ENCODE data around the gene PCBP3.
"Not testable (repeated sequence)": the region's sequence is repeated elsewhere in the genome, so short reads cannot be mapped to it uniquely, and the experiment has no call there.

PCBP3 gene

DNA sequence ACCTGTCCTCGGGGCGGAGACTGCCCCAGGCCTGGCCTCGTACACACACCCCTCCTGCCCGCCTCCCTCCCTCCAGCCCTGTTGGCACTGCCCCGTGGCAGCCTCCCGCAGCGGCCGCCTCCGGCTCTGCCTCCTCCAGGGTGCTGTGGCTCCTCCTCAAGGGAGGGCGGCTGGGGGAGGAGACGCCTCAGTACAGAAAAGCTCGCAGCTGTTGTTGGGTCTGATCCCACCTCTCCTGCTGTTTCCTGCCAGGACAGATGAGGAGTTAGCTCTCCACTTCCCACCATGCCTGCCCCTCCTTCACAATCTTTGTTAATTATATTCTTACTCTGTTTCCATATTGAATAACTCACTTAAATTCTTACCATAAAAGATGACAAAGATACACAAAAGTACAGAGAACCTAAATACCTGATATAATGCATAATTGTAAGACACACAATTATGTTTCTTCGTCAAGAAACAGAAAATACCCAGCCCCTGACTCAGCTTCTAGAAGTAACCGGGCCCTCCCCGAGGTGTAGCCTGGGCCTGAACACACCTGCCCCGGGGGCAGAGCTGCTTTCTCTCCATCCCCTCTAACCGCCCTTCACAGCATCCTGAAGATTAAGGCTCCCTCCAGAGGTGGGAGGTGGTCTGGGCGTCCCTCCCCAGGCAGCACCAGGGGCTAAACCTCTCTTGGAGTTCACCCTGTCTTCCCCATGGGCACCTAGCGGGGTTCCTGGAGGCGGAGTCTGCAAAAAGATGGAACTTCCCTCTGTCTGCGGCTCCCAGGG, 307.4 kb downstream of the PCBP3 start:
- no peak overlapping the region for H3K9ac ChIP-seq
- no peaks in the 10 kb centered on the region for H4K20me1 ChIP-seq (ENCODE audit: insufficient read depth)
- H3K4me2 ChIP-seq: no peak overlapping the region
- no peak overlapping the region for H3K4me3 ChIP-seq (IDR thresholded peaks at IDR 0.05; ENCODE audit: insufficient read depth, low read depth, low read length)
- H3K27ac ChIP-seq: no peak overlapping the region
- H3K4me1 ChIP-seq (ENCODE audit: low read depth, poor library complexity, severe bottlenecking): no peaks in the 10 kb centered on the region
- H3K36me3 ChIP-seq (ENCODE audit: insufficient read depth): no peaks in the 10 kb centered on the region
- H2AFZ ChIP-seq (ENCODE audit: low read depth): no peak overlapping the region
- H3K79me2 ChIP-seq (ENCODE audit: insufficient read depth, low read depth): no peaks in the 10 kb centered on the region
- H3K27me3 ChIP-seq (ENCODE audit: insufficient read depth, low read depth): peaks cover 89% of the 10 kb centered on the region
- no peak for TF ChIP-seq CTCF (conservative IDR thresholded peaks at IDR 0.05; ENCODE audit: low read depth, low read length)

GRCh38 chr21:45951676-45952075, 308.2 kb downstream of the PCBP3 start:
- Histone ChIP-seq H2AFZ (ENCODE audit: low read depth) (no peak overlapping the region), H3K36me3 (ENCODE audit: insufficient read depth) (no peaks in the 10 kb centered on the region), H3K27me3 (ENCODE audit: insufficient read depth, low read depth) (peaks cover 89% of the 10 kb centered on the region), H3K27ac (no peak overlapping the region), H4K20me1 (ENCODE audit: insufficient read depth) (no peaks in the 10 kb centered on the region), H3K4me1 (ENCODE audit: low read depth, poor library complexity, severe bottlenecking) (no peaks in the 10 kb centered on the region), H3K4me3 (IDR thresholded peaks at IDR 0.05; ENCODE audit: insufficient read depth, low read depth, low read length) (no peak overlapping the region), H3K9ac (no peak overlapping the region), H3K79me2 (ENCODE audit: insufficient read depth, low read depth) (no peaks in the 10 kb centered on the region), H3K4me2 (no peak overlapping the region)
- no peak for TF ChIP-seq CTCF (conservative IDR thresholded peaks at IDR 0.05; ENCODE audit: low read depth, low read length)

DNA sequence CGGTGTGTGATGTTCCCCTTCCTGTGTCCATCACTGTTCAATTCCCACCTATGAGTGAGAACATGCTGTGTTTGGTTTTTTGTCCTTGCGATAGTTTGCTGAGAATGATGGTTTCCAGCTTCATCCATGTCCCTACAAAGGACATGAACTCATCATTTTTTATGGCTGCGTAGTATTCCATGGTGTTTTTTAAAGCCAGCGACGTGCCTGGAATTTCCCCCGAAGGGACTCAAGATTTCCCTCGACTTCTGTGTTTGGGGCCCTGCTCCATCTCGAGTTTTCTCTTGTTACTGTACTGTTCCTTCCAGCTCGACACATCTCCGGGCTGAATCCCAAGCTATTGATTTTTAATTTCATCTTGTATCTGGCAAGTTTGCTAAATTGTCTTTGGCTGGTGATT, 309.0 kb downstream of the PCBP3 start:
- not testable (repeated sequence) for H2AFZ ChIP-seq (ENCODE audit: low read depth); H3K9ac ChIP-seq; H3K27ac ChIP-seq; H4K20me1 ChIP-seq (ENCODE audit: insufficient read depth); H3K4me2 ChIP-seq; H3K79me2 ChIP-seq (ENCODE audit: insufficient read depth, low read depth); H3K36me3 ChIP-seq (ENCODE audit: insufficient read depth); H3K4me3 ChIP-seq (IDR thresholded peaks at IDR 0.05; ENCODE audit: insufficient read depth, low read depth, low read length); H3K4me1 ChIP-seq (ENCODE audit: low read depth, poor library complexity, severe bottlenecking)
- peaks cover 89% of the 10 kb centered on the region for H3K27me3 ChIP-seq (ENCODE audit: insufficient read depth, low read depth)

- Histone ChIP-seq H2AFZ (ENCODE audit: low read depth) (no peak overlapping the region), H3K27ac (no peak overlapping the region), H4K20me1 (ENCODE audit: insufficient read depth) (no peaks in the 10 kb centered on the region), H3K4me3 (IDR thresholded peaks at IDR 0.05; ENCODE audit: insufficient read depth, low read depth, low read length) (no peak overlapping the region), H3K36me3 (ENCODE audit: insufficient read depth) (no peaks in the 10 kb centered on the region), H3K4me1 (ENCODE audit: low read depth, poor library complexity, severe bottlenecking) (no peaks in the 10 kb centered on the region), H3K79me2 (ENCODE audit: insufficient read depth, low read depth) (no peaks in the 10 kb centered on the region), H3K27me3 (ENCODE audit: insufficient read depth, low read depth) (peaks cover 89% of the 10 kb centered on the region), H3K4me2 (no peak overlapping the region), H3K9ac (no peak overlapping the region)
- no peak for TF ChIP-seq CTCF (conservative IDR thresholded peaks at IDR 0.05; ENCODE audit: low read depth, low read length)
These were observed 309.4 kb downstream of the PCBP3 start for GRCh38 chr21:45952974-45953373.

- H3K27me3 ChIP-seq (ENCODE audit: insufficient read depth, low read depth): peaks cover 89% of the 10 kb centered on the region; the same call in 1 of the 2 replicates
- H3K36me3 ChIP-seq (ENCODE audit: insufficient read depth): no peaks in the 10 kb centered on the region
- H3K4me2 ChIP-seq: no peak overlapping the region
- no peak for TF ChIP-seq CTCF (conservative IDR thresholded peaks at IDR 0.05; ENCODE audit: low read depth, low read length)
- H2AFZ ChIP-seq (ENCODE audit: low read depth): no peak overlapping the region
- H3K4me1 ChIP-seq (ENCODE audit: low read depth, poor library complexity, severe bottlenecking): no peaks in the 10 kb centered on the region
- no peak overlapping the region for H3K27ac ChIP-seq
- no peak overlapping the region for H3K4me3 ChIP-seq (IDR thresholded peaks at IDR 0.05; ENCODE audit: insufficient read depth, low read depth, low read length)
- H3K79me2 ChIP-seq (ENCODE audit: insufficient read depth, low read depth): no peaks in the 10 kb centered on the region
- no peak overlapping the region for H3K9ac ChIP-seq
- no peaks in the 10 kb centered on the region for H4K20me1 ChIP-seq (ENCODE audit: insufficient read depth)
These were observed 310.7 kb downstream of the PCBP3 start for GRCh38 chr21:45954261-45954660.
